ENCODE measurements around the gene SMARCA2.
"Not testable (repeated sequence)": the region's sequence is repeated elsewhere in the genome, so short reads cannot be mapped to it uniquely, and the experiment has no call there.

Gene SMARCA2

GRCh38 chr9:2140600-2141223 lies 125.6 kb downstream of the SMARCA2 start:
- no peak for DNase-seq (ENCODE audit: low read depth in 2 of 2)

- DNase-seq (ENCODE audit: low read depth in 2 of 2) = no peak
Measured at GRCh38 chr9:2142212-2142611, 127.1 kb downstream of the SMARCA2 start.

DNA sequence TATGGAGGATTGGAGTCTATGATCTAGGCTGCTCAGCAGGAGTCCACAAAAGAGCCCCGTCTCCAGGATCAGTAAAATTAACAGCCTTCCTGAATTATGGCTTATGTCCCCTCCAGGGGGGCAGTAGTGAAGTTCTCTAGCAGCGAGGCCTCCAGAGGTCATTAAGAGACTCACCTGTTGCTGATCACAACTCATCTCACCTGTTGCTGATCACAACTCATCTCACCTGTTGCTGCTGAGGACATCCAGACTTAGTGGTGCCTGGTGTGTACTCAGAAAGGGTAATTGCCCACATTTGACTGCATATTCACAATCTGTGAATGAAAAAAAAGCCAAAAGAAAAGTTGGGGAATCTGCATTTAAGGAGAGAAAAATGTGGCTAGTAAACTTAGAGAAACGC lies 129.5 kb downstream of the SMARCA2 start:
- no peak for DNase-seq (ENCODE audit: low read depth in 2 of 2)

DNA sequence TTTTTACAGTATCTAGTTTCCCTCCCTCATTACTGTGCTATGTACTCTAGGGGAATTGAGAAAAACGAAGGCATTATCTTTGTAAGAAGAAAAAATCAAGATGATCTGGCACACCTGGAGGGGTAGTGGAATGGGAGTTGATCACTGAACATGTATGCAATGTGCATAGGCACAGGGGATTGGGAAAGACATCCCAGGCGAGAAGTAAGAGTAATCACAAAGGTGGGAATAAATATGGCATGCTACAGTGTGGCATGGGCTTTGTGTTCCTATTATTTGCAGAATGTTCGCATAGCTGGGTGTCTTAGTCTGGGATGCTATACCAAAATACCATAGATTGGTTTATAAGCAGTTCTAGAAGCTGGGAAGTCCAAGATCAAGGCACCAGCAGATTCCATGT lies 130.6 kb downstream of the SMARCA2 start:
- DNase-seq (ENCODE audit: low read depth in 2 of 2) = no peak

DNA sequence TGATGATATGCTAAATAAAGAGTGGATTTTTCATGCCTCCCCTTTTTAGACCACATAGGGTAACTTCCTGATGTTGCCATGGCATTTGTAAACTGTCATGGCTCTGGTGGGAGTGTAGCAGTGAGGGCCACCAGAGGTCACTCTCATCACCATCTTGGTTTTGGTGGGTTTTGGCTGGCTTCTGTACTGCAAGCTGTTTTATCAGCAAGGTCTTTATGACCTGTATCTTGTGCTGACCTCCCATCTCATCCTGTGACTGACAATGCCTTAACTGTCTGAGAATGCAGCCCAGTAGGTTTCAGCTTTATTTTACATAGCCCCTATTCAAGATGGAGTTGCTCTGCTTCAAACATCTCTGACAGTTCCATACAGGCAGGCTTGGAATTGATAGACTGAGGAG lies 131.6 kb downstream of the SMARCA2 start:
- not testable (repeated sequence) for DNase-seq (ENCODE audit: low read depth in 2 of 2)

- DNase-seq (ENCODE audit: low read depth in 2 of 2) = no peak
Measured at GRCh38 chr9:2150338-2150737, 135.2 kb downstream of the SMARCA2 start.

GRCh38 chr9:2151171-2151570 lies 136.0 kb downstream of the SMARCA2 start:
- no peak for DNase-seq (ENCODE audit: low read depth in 2 of 2)

- no peak for DNase-seq (ENCODE audit: low read depth in 2 of 2)
Measured at GRCh38 chr9:2152966-2153629, 138.0 kb downstream of the SMARCA2 start.

GRCh38 chr9:2153630-2154217 lies 138.6 kb downstream of the SMARCA2 start:
- no peak for DNase-seq (ENCODE audit: low read depth in 2 of 2)

- DNase-seq (ENCODE audit: low read depth in 2 of 2) = no peak
Measured at GRCh38 chr9:2154731-2155130, 139.6 kb downstream of the SMARCA2 start.

GRCh38 chr9:2155966-2156365 lies 140.8 kb downstream of the SMARCA2 start:
- DNase-seq (ENCODE audit: low read depth in 2 of 2) = no peak

GRCh38 chr9:2157277-2158110 lies 142.3 kb downstream of the SMARCA2 start:
- DNase-seq (ENCODE audit: low read depth in 2 of 2) = peak; percentile 31 to 44

- DNase-seq (ENCODE audit: low read depth in 2 of 2) = peak in 1 of 2 donors; percentile 7
Measured at GRCh38 chr9:2158111-2158610, 143.0 kb downstream of the SMARCA2 start.

DNA sequence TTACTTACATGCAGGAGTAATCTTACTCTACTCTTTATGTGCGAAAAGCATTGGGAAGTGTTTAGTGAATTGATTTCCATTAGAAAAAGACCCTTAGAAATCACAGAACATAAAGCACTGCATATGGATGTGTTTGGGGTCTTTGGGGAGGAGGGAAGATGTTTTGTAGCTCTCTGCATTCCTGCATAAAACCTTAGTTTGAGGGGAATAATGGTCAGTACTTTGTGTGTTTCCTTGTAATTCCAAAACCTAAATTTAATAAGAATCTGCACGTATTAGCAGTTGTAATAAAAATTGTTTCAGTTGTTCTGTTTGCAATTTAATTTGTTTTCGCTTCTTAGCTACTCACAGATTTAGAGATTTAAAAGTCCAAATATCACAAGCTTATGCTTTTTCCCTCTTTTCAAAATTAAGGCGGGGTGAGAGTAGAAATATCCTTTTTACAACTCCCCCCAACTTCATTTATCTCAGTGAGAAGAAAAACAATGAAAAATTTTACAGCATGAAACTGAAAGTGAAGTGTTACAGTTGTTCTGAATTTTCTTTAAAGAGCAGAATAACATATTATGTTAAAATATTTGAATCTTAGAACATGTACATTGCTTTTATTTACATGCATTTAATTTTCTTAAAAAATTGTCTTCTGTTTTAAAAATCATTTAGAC lies 143.8 kb downstream of the SMARCA2 start:
- no peak for DNase-seq (ENCODE audit: low read depth in 2 of 2)

GRCh38 chr9:2159521-2160454 lies 144.6 kb downstream of the SMARCA2 start:
- DNase-seq (ENCODE audit: low read depth in 2 of 2) = no peak

- no peak for DNase-seq (ENCODE audit: low read depth in 2 of 2)
Measured at GRCh38 chr9:2161661-2162060, 146.5 kb downstream of the SMARCA2 start.

DNA sequence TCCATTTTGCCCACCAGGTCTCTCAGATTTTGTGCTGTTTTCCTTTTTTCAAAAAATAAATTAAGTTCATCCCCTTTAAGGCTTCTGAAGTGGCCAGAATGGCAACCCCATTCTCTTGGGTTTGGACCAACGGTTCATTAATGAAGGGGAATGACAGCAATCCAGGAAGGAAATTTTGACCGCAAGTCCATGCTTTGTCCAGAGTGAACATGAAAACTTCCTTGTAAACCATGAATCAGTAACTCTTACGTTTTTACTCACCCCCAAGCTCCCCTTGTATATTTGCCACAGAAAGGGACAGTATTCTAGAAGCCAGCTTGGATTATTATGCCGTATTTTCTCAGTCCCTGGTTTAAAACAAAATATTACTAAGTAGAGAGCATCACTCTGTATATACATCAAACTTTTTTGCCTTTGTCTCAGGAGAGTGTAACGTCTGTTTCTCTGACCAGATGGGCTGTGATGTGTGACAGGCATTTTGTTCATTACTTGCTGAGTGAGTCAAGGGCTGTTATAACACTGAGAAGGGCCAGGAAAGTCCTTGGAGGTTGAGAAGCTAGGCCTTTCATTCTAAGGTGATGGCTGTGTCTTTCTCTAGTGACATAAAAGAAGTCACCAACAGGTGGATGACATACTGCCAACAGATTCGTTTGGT lies 148.2 kb downstream of the SMARCA2 start:
- no peak for DNase-seq (ENCODE audit: low read depth in 2 of 2)

- DNase-seq (ENCODE audit: low read depth in 2 of 2) = no peak
Measured at GRCh38 chr9:2164268-2164667, 149.1 kb downstream of the SMARCA2 start.

GRCh38 chr9:2166203-2166602 lies 151.1 kb downstream of the SMARCA2 start:
- DNase-seq (ENCODE audit: low read depth in 2 of 2) = no peak

DNA sequence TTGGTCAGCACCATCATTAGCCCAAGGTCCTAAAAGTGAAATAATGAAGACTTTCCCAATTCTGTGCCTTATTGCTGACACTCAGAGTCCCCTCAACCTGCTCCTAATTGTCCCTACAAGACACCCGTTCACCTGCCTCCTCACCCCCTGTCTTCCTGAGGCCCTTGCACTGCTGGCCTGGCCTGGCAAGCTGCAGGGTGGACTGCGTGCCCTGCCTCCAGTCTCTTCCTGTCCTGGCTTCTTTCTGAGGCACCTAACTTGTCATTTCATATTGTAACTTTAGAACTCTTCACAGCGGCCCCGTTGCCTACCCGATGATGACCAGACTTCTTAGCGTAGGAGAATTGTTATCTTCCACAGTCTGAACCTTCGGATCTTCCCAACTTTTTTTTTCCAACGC lies 153.9 kb downstream of the SMARCA2 start:
- DNase-seq (ENCODE audit: low read depth in 2 of 2) = no peak

Measured in stimulated activated CD4-positive, alpha-beta T cell treated with anti-CD3 and anti-CD28 coated beads, Interleukin-15, amount 100 ng/mL, for 48 hours (primary cell).